GM18498 (cell line): ENCODE results near the gene SNRPA.
"Not testable (repeated sequence)": the region's sequence is repeated elsewhere in the genome, so short reads cannot be mapped to it uniquely, and the experiment has no call there.

Experiments used
- ATAC-seq: cut with Tn5 transposase; IDR thresholded peaks from one replicate; pipeline ENCODE4 v1.9.1; 2021; ENCODE audit warnings: mild to moderate bottlenecking, moderate library complexity; ENCODE audit not compliant: unreplicated experiment

SNRPA gene

GRCh38 chr19:40744554-40745401 lies 6.2 kb upstream of the SNRPA start:
- no peak for ATAC-seq

DNA sequence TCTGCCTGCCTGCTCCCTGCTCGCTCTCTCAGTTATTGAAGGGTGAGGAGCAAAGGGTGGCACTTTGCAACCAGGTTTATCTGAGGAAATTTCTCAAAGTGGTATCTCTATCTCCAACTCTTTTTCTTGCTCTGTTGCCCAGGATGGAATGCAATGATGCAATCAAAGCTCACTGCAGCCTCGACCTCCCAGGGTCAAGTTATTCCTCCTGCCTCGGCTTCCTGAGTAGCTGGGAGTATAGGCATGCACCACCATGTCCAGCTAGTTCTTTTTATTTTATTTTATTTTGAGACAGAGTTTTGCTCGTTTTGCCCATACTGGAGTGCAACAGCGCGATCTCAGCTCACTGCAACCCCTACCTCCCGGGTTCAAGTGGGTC lies 5.6 kb upstream of the SNRPA start:
- no peak for ATAC-seq

DNA sequence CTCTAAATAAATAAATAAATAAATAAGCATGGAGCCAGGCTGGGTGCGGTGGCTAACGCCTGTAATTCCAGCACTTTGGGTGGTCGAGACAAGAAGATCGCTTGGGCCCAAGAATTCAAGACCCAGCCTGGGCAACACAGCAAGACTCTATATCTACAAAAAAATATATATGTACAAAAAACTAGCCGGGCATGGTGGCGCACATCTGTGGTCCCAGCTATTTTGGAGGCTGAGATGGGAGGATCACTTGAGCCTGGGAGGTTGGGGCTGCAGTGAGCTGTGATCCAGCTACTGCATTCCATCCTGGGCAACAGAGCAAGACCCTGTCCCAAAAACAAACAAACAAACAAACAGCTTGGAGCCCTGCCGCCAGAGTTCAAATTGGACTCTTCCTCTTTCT lies 3.5 kb upstream of the SNRPA start:
- no peak for ATAC-seq

DNA sequence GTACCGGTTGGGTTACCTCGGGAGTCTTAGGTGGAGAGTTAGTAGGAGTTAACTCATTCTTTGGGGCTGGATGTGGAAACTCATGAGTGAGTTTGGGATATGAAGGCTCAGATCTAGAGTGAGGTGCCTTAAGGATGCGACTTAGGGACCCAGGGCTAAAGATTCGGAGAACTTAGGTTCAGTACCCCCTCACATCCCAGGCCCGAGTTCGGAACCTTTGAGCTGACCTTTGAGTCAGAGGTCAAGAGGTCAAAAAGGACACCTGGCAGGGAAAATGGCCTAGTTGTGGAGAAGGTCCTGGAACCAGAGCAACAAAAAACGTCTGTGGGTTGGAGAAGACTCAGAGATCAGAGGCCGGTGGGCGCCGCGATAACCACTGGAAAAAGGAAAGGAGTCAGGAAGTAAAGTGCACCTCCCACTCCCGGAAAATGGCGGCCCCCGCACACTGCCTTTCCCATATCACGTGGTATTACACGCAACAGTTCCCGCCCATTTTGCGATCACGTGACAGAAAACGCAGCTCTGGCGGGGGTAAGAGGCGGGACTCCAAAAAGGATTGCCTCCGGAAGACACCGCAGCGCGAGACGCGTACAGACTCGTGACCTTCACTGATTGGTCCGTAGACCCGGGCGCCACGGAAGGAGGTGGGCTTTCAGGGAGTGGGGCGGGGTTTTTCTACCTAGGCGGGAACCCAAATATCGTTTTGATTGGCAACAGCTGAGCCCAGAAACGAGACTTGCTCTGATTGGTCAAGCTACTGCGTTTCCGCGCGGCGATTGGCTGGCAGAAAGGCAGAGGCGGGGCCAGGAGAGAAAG lies 737 bp upstream of the SNRPA start, which contains the start of gene ACTMAP:
TSS of gene ACTMAP (minus strand) at position 420 of the 816 bp plus-strand sequence. CDS start 674 bp downstream, outside the sequence.
- ATAC-seq, result peak; percentile 88

DNA sequence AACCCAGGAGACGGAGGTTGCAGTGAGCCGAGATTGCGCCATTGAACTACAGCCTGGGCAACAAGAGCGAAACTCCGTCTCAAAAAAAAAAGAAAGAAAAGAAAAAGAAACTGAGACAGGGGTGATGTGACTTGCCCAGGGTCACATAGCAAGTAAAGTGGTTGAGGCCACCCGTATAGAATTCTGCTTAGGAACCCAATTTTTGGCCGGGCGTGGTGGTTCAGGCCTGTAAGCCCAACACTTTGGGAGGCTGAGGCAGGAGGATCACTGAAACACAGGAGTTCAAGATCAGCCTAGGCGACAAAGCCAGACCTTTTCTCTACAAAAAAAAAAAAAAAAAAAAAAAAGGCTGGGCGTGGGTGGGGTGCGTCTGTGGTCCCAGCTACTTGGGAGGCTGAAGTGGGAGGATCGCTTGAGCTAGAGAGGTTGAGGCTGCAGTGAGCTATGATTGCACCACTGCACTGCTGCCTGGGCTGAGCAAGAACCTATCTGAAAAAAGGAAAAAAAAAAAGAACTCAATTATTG lies 1.3 kb downstream of the SNRPA start:
- no peak for ATAC-seq

GRCh38 chr19:40754611-40755247 lies 3.7 kb downstream of the SNRPA start:
- no peak for ATAC-seq

DNA sequence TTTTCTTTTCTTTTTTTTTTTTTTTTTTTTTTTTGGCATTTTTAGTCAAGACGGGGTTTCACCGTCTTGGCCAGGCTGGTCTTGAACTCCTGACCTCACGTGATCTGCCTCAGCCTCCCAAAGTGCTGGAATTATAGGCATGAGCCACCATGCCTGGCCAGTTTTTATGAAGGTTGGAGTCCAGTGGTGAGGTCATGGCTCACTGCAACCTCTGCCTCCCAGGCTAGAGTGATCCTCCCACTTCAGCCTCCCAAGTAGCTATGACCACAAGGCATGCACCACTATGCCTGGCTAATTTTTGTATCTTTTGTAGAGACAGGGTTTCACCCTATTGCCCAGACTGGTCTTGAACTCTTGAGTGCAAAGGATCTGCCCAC lies 4.2 kb downstream of the SNRPA start:
- no peak for ATAC-seq

DNA sequence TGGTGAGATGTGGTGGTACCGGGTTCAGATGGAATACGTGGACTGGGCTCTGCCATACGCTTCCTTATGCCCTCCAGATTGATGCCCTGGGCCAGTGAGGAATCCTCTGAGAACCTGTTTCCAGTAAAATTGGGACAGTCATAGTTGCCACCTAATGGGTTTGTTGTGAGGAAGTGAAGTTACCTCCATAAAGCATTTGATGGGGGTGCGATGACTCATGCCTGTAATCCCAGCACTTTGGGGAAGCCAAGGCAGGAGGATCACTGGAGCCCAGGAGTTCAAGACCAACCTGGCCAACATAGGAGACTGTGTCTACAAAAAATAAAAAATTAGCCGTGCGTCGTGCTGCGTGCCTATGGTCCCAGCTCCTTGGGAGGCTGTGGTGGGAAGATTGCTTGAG lies 4.8 kb downstream of the SNRPA start:
- ATAC-seq, result no peak

DNA sequence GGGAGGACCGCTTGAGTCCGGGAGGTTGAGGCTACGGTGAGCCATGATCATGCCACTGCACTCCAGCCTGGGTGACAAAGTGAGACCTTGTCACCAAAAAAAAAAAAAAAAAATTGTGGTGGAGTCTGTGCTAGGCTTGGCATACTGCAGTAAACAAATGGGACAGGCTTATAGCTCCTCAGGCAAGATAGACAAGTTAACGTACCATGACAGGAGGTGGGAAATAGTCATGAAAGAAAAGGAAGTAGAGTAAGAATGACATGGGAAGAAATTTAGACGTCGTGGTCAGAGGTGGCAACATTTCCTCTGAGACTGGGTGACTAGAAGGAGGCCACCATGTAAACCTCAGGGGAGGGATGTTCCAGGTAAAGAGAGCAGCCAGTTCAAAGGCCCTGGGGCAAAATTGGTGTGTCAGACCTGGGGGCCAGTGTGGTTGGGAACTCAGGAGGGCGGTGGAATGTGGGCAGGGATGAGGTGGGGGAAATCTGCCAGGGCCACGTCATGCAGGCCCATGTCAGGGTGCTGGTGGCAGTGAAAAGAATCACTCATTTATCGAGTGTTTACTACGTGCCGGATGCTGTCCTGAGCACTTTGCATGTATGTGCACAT lies 5.6 kb downstream of the SNRPA start:
- ATAC-seq, result no peak

DNA sequence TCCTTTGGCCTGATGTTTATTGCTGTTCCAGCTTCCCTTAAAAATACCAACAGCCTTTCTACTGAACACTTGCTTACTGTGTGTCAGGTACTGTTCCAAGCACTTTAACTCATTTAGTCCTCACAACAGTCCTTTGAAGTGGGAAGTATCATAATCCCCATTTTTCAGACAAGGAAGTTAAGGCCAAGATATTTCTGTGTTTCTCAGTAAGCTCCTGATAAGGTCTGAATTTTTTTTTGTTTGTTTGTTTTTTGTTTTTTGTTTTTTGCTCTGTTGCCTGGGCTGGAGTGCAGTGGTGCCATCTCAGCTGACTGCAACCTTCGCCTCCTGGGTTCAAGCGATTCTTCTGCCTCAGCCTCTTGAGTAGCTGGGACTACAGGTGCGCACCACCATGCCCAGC lies 7.5 kb downstream of the SNRPA start:
- no peak for ATAC-seq

DNA sequence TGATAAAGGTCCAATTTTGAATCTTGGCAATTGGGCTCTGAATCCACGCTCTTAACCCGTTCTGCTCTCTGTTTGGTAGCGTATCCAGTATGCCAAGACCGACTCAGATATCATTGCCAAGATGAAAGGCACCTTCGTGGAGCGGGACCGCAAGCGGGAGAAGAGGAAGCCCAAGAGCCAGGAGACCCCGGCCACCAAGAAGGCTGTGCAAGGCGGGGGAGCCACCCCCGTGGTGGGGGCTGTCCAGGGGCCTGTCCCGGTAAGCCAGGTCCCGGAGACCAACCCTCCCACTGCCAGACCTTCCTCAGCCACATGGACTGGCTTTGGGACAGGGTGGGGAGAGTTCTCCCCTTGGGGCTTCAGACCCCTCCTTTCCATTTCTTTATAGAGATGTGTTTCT lies 8.3 kb downstream of the SNRPA start:
- no peak for ATAC-seq

DNA sequence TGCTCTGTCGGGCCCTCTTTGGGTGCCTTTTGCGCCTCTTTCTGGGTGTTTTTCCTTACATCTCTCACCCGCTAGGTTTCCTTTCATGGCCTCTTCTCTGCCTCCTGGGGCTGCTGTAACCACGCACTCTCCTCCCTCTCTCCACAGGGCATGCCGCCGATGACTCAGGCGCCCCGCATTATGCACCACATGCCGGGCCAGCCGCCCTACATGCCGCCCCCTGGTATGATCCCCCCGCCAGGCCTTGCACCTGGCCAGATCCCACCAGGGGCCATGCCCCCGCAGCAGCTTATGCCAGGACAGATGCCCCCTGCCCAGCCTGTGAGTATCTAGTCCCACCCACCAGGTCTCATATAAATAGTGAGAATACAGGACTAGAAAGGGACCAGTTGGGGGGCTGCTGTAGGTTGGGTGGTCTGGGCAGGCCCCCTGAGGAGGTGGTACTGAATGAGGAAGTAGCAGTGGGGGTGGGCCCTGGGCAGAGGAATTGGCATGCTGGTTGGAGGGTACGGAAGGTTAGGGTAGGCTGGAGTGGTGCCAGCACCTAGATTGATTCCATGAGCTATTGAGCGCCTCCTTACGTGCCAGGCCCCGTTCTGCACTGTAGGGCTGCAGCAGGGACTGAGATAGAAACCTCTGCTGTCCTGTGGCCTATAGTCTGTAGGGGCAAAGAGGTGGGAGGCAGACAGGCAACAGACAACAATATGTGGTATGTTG lies 11.9 kb downstream of the SNRPA start:
- no peak for ATAC-seq

GRCh38 chr19:40763526-40763925 lies 12.5 kb downstream of the SNRPA start:
- no peak for ATAC-seq

GRCh38 chr19:40763963-40764362 lies 13.0 kb downstream of the SNRPA start:
- ATAC-seq, result no peak

DNA sequence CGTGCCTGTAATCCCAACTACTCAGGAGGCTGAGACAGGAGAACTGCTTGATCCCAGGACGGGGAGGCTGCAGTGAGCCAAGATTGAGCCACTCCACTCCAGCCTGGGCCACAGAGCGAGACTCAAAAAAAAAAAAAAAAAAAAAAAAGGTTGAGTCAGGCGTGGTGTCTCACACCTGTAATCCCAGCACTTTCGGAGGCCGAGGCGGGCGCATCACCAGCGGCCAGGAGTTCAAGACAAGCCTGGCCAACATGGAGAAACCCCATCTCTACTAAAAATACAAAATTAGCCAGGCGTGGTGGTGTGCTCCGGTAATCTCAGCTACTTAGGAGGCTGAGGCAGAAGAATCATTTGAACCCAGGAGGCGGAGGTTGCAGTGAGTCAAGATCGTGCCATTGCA lies 15.4 kb downstream of the SNRPA start:
- ATAC-seq, result not testable (repeated sequence)

GRCh38 chr19:40768869-40769268 lies 17.9 kb downstream of the SNRPA start:
- ATAC-seq, result no peak

DNA sequence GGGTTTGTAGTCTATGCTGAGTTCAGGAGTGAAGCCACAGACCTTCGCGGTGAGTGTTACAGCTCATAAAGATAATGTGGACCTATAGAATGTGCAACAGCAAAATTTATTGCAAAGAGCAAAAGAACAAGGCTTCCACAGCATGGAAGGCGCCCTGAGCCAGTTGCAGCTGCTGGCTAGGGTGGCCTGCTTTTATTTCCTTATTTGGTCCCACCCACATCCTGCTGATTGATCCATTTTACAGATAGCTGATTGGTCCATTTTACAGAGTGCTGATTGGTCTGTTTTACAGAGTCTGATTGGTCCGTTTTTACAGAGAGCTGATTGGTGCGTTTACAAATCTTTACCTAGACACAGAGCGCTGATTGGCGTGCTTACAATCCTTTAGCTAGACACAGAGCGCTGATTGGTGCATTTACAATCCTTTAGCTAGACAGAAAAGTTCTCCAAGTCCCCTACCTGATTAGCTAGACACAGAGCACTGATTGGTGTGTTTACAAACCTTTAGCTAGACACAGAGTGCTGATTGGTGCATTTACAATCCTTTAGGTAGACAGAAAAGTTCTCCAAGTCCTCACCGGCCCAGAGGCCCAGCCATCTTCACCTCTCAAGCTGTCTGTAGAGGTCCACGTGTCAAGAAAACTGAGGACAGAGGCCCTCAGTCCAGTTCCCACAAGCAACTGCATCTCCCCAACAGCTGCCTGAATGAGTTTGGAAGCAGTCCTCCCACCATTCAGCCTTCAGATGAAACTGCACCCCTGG lies 20.3 kb downstream of the SNRPA start:
- not testable (repeated sequence) for ATAC-seq

GRCh38 chr19:40774916-40775631 lies 24.1 kb downstream of the SNRPA start, which contains the start of gene MIA:
TSS of gene MIA (plus strand) at chr19:40775521. CDS start at chr19:40775543, 22 bp downstream.
- ATAC-seq, result no peak

DNA sequence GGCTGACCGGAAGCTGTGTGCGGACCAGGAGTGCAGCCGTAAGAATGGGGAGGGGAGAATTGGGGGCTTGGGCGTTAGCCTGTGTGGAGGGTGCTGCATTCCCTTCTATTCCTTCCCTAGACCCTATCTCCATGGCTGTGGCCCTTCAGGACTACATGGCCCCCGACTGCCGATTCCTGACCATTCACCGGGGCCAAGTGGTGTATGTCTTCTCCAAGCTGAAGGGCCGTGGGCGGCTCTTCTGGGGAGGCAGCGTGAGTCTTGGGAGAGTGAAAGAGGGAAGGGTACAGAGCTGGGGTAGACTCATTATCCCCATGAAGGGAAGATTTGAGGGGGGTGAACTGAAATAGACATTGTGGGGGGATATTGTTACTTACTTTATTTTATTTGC lies 24.6 kb downstream of the SNRPA start:
- no peak for ATAC-seq
